GM12891 (cell line): ENCODE results near the gene ABHD3.

ENCODE experiments used
- PAX5 ChIP-seq: IDR thresholded peaks from 2 replicates; pipeline ENCODE4 v1.6.1; 2011; ENCODE audit warnings: low read length, moderate library complexity, mild to moderate bottlenecking; ENCODE audit not compliant: insufficient read depth, severe bottlenecking
- POLR2A ChIP-seq: IDR thresholded peaks from 2 replicates; pipeline ENCODE4 v1.6.1; 2011; ENCODE audit warnings: low read depth, low read length, control low read depth
- POLR2AphosphoS5 ChIP-seq: IDR thresholded peaks from 2 replicates; pipeline ENCODE4 v1.6.1; 2011; ENCODE audit warnings: low read depth, low read length, control low read depth
- POU2F2 ChIP-seq: IDR thresholded peaks from 2 replicates; pipeline ENCODE4 v1.6.1; 2011; ENCODE audit warnings: low read depth, mild to moderate bottlenecking, control low read depth, low read length, moderate library complexity
- SPI1 ChIP-seq: IDR thresholded peaks from 2 replicates; pipeline ENCODE4 v1.6.1; 2011; ENCODE audit warnings: low read depth, low read length, control low read depth
- TAF1 ChIP-seq: IDR thresholded peaks from 2 replicates; pipeline ENCODE4 v1.6.1; 2011; ENCODE audit warnings: low read depth, low read length, control low read depth

DNA sequence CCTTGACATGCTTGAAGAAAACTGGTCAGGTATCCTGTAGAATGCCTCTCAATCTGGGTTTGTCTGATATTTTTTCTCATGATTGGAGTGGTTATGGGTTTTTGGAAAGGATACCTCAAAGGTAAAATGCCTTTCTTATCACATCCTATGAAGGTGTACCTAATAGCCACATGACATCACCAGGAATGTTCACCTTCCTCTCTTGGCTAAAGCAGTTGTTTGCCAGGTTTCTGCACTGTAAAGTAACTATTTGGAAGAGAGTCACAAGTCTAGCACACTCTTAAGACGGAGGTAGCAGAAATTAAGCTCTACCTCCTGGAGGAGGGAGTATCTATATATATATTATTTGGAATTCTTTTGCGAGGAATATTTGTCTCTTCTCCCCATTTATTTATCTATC, 18.1 kb upstream of the ABHD3 start:
- no peak for TF ChIP-seq POLR2A
- TF ChIP-seq TAF1, result no peak
- TF ChIP-seq POLR2AphosphoS5, result no peak
- TF ChIP-seq SPI1, result no peak
- TF ChIP-seq PAX5, result no peak
- TF ChIP-seq POU2F2, result no peak
